HL-60/S4 treated with phorbol 12-myristate 13-acetate at 8.2 ng/mL for 4 days and 3 days (cell line): ENCODE data around the gene VMAC.

Experiments
- in situ Hi-C: fragments of 300-500 bp; cut with MboI; formaldehyde crosslinking; loops from 2 replicates; pipeline ENCODE4 v1.15.0; 2022; ENCODE audit warnings: low sequenced_read_pairs

The VMAC gene

DNA sequence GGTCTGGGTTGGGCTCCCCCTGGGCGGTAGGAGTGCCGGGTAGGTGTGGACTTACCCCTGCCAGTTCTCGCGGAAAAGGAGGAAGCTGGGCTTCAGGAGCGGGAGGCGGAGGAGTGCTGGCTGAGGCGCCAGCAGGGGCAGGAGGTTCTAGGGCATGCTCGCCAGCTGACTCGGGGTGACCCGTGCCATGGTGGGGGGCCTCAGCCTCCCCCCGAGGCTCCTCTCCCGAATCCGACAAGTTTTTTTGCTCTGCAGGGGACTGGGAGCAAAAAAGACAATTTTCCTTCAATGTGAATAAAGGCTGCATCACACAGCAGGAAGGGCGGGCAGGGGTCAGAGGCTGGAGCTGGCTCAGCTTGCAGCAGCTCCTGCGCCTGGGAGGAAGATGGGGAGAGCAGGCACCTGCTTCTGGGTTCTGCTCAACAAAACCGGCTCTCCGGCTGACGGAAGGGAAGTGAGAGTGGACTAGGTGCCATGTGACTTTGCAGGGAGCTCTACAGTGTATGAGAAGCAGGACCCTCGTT is 46.7 kb downstream of the VMAC start:
- in situ Hi-C loops, result no loop called here

DNA sequence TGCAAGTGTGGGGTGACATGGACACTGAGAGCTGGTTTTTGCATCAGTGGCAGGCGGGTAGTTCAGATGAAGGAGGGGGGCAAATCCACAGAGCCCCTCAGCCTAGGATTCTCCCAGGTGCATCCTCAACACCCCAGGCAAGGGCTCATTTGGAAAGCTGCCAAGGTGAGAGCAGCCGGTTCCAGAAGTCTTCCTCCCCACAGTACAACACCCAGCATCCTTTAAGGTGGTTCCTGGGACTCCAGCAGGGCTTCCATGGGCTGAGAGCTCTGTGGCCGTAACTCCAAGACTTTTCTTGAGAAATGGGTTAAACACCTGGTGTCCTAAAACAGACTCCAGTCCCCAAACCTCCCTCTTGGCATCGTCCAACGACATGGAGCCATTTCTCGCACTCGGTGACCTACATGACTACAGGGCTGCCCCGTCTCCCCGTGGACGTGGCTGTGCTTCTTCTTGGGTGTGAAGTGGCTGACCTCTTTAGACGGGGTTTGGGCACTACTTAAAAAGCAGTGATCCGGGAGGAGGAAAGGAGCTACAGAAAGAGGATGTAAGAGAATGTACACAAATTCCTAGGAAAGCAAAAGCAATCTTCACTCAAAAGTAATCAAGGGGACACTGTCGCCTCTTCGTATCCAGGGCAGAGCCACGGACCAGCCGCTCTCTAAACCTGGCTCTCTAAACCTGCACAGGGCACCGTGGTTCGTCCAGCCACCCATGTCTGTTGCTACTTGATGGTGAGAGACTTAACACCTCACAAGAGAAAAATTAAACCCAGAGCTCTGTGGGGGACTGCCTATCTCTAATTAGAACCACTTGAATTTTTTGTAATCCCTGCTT is 47.7 kb downstream of the VMAC start:
- in situ Hi-C loops, result no loop called here

DNA sequence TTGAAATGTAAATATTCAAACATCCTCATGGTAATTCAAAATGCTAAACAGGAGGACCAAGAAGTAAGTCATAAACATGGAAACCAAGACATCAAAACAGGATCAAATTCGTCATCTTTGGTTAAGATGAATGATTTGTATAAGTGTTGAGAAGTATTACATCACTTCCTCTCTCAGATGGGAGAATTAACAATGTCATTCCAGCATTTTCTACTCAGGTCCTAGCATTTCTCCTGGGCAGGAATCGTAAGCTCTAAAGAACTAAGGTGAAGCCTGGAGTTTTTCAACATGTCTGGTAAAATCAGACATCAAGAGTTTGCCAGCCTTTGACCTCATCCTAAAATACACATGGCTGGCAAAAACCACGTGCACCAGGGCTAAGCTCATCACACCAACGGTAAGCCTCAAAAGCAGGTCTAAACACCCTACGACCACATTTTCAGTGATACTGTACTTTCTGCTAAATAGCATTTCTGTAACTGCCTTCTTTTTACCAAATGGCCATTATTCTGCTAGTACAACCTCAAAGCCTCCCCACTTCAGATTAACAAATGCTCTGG is 48.4 kb downstream of the VMAC start:
- in situ Hi-C loops, result no loop called here

DNA sequence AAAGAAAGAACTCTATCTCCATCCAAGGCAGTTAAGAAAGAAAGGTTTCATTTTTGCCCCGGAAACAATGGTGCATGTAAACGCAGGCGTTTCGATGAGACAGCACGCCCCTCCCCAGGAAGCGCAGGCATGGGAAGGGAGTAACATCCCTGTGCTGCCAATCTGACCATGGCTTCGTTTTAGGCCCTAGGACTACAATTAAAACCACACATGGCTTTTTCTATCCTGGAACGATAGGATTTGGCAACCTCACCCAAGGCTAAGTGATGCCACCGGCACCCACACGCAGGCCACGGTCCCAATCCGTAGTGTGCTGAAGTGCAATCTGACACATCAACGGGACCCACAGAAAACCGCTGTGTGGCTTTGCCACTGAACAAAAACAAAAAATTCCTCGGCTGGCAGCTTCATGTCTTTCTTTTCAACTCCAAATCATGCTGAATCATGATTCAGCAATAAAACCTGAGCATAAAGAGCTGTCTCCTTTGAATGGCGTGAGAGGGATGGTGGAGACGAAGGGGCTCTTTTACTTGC is 49.1 kb downstream of the VMAC start:
- in situ Hi-C loops, result no loop called here

DNA sequence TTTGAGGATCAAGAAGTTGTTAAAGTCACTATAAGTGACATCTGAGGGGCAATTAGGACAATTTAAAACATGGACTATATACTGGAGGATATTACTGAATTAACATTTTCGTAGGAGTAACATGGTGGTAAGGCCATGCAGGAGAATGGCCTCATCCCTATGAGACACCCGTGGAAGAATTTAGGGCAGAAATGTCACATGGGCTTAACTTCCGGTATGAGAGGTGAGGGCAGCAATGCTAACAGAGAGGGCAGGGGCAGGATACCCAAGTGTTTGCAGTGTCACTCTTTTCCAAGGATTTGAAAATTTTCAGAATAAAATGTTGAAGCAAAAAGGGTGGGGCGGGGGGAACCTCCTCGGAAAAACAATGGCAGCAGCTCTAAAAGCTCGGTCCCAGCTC is 49.6 kb downstream of the VMAC start:
- in situ Hi-C loops, result no loop called here

DNA sequence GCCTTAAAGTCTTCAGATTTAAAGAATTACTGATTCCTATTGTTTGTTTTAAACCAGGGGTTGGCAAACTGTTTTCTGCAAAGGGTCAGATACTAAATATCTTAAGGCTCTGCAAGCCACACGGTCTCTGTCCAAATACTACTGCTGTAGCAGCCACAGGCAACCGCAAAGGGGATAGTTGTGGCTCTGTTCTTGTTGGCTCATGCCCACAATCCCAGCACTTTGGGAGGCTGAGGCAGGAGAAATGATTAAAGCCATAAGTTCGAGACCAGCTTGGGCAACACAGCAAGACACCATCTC is 50.9 kb downstream of the VMAC start:
- in situ Hi-C loops, result no loop called here

DNA sequence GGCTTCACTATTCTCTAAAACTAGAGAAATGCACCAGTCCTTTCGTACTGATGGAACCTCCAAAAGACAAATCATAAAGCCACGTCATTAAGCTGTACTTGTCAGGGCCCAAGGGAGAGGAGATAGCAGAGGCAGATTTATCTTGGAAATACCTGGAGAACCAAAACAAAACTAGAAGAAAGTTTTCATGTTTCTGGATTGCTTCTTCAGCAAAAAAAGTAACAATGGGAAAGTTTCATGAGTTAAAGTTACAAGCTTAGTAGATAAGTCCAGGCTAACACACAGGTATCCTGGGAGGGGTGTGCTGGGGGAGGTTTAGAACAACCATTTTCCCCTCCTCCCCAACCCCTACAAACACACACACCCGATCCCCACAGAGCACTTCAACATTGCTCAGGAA is 51.7 kb downstream of the VMAC start:
- in situ Hi-C loops, result no loop called here

DNA sequence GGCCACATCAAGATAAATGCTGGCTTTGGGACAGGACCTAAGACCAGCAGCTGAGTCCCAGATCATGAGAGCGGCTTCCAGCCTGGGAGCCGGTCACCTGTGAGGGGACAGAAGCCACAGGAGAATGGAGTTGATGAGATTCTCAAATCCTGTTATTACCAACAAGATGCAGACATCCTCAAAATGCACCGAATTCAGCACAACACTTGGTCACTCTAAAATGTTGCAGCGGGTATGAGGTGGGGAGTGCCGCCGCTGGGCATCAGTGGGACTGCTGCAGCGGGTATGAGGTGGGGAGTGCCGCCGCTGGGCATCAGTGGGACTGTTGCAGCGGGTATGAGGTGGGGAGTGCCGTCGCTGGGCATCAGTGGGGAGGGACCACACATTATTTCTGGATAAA is 52.1 kb downstream of the VMAC start:
- in situ Hi-C loops, result no loop called here

DNA sequence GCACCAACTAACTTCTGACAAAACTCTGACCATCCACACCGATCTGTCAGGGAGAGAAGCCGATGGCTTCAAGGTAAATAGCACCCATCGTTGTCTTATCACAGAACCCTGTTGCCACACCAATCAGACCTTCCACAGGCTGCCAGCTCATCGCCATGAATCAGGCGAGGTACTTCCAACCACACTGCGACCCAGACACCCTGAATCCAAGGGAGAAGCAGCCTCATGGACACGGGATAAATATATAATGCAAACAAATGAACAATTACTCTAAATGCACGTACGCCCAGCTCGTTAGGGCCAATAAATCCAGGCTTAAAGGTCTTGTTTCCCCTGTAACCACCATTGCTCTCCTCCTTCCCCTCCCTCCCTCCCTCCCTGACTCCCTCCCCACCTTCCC is 52.5 kb downstream of the VMAC start:
- in situ Hi-C loops, result no loop called here

DNA sequence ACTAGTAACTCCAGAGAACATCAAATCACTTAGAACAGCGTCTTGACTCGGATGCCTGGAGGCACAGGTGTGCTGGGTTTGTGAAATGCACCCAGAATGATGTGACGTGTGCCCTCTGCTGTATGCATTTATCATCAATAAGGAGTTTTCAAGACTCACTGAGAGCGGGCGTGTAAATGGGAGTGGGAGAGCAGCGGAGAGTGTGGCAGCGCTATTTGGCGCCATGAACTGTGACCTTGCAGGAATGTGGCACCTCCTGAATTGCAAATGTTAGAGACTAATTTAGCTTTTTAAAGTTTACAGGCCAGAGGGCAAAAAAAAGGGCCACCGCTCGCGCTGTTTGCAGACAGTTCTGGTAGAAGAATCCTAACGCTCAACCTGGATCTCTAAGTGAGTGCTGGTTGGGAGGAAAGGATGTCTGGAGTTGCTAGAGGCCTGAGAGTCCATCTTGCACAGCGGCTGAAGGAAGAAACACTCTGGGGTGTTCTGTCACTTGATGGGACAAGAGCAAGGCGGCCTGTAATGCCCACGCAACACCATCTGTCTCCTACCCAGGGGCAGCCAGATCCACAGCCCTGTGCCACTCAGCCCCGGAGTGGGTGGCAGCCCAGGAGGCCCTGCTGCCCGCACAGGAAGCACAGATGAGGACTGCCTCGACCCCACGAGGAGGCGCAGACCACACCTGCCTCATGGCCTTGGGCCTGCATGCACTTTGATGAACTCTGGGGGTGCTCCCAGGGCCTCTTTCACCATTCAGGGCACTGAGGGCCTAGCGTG is 53.6 kb downstream of the VMAC start:
- in situ Hi-C loops, result no loop called here

DNA sequence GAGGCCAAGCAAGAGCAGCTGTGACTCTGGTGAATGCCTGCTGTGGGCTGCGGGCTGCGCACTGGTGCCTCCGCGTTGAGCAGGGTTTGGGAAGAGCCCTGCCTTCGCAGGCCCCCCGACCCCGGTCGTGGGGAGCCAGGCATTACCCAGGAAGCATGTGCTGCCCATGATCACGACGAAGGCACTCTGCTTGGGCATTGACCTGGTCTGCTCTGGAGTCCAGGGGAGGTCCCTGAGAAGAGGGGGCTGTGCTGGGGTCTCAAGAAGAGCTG is 54.1 kb downstream of the VMAC start:
- in situ Hi-C loops, result no loop called here

DNA sequence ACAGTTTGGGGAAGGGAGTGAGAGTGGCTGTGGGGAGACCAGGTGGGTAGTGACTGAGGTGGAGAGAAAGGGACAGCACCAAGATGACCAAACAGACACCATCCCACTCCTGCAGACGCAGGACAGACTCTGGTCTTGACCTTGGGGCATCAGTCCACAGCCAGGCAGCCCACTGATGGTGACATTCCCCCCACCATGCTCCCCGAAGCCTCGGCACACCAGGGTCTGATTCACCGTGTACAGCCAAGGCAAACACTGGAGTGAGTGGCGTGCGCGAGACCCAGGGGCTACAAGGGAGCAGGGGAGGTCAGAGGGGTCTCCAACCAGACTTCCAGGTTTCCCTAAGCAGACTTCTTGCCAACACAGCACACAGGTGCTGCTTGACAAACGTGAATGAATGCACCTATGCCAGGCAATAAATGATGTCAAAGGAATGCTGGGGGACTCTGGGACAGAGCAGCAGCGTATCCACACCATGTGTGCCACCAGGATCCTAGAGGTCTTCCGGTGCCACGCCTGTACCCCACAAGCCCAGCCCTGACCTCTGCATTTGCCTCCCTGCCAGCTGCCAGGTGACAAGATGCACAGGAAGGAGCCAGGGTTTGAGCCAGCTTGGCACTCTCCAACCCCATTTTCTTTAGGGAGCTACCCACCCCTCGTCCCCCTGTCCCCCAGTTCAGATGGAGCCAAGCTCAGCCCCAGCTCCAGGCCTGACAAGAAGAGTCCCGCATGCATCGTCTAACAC is 54.8 kb downstream of the VMAC start:
- in situ Hi-C loops, result no loop called here
